Osteocyte (in vitro differentiated cells): ENCODE results near the gene PRKG1. TPM values are rescaled to one million over a fixed set of nuclear protein-coding genes. Genes with fewer than 3 reads are reported as not detected.
A peak's percentile ranks its signal among the peaks of the same experiment; 100 is the strongest.

Experiments used
- DNase-seq: peaks from one replicate; pipeline ENCODE4 v3.0.0; 2021; ENCODE audit warnings: mixed read lengths; ENCODE audit not compliant: unreplicated experiment; ENCODE audit errors: extremely low spot score
- H3K27ac Mint-ChIP-seq: one replicate; pipeline ENCODE4 v1.8.0; 2021; ENCODE audit warnings: mild to moderate bottlenecking, mixed read lengths; ENCODE audit not compliant: unreplicated experiment
- H3K27me3 Mint-ChIP-seq: one replicate; pipeline ENCODE4 v1.8.0; 2021; ENCODE audit warnings: mixed read lengths; ENCODE audit not compliant: unreplicated experiment
- H3K36me3 Mint-ChIP-seq: one replicate; pipeline ENCODE4 v1.8.0; 2021; ENCODE audit warnings: mixed read lengths; ENCODE audit not compliant: unreplicated experiment
- H3K4me1 Mint-ChIP-seq: one replicate; pipeline ENCODE4 v1.8.0; 2021; ENCODE audit warnings: mixed read lengths; ENCODE audit not compliant: unreplicated experiment
- H3K4me3 Mint-ChIP-seq: one replicate; pipeline ENCODE4 v1.8.0; 2021; ENCODE audit warnings: mild to moderate bottlenecking, moderate library complexity, mixed read lengths; ENCODE audit not compliant: unreplicated experiment
- H3K9me3 Mint-ChIP-seq: one replicate; pipeline ENCODE4 v1.8.0; 2021; ENCODE audit warnings: mixed read lengths; ENCODE audit not compliant: unreplicated experiment
- CTCF ChIP-seq: fragments of 200-600 bp; sonication (generic); IDR thresholded peaks from 2 replicates; pipeline ENCODE4 v1.5.0; 2021; ENCODE audit warnings: antibody characterized with exemption, mild to moderate bottlenecking, moderate library complexity
- total RNA-seq: library from RNA; stranded (reverse); gene quantifications from 2 replicates; pipeline ENCODE4 v1.2.1, GENCODE V29; 2021

PRKG1 gene
- total RNA-seq, 1 donor from 2014 or later: 10.8 TPM

GRCh38 chr10:51876503-51876902 lies 802.2 kb downstream of the PRKG1 start:
- no peaks in the 10 kb centered on the region for H3K27me3 Mint-ChIP-seq

GRCh38 chr10:51876979-51877378 lies 802.7 kb downstream of the PRKG1 start:
- Mint-ChIP-seq H3K36me3 (no peaks in the 10 kb centered on the region), H3K4me1 (peaks cover 24% of the 10 kb centered on the region), H3K9me3 (no peaks in the 10 kb centered on the region), H3K27me3 (no peaks in the 10 kb centered on the region), H3K4me3 (no peak overlapping the region), H3K27ac (no peak overlapping the region)
- DNase-seq: no peak
- TF ChIP-seq CTCF: no peak

More at GRCh38 chr10:51876503-51876902, 802.2 kb downstream of the PRKG1 start:
- H3K4me3 Mint-ChIP-seq: no peak overlapping the region
- no peak for DNase-seq
- TF ChIP-seq CTCF: no peak
- peaks cover 24% of the 10 kb centered on the region for H3K4me1 Mint-ChIP-seq
- H3K9me3 Mint-ChIP-seq: no peaks in the 10 kb centered on the region
- no peaks in the 10 kb centered on the region for H3K36me3 Mint-ChIP-seq
- H3K27ac Mint-ChIP-seq: no peak overlapping the region

- TF ChIP-seq CTCF: no peak
- H3K9me3 Mint-ChIP-seq: no peaks in the 10 kb centered on the region
- H3K27ac Mint-ChIP-seq: no peak overlapping the region
- DNase-seq: no peak
- H3K4me3 Mint-ChIP-seq: no peak overlapping the region
- peaks cover 24% of the 10 kb centered on the region for H3K4me1 Mint-ChIP-seq
- no peaks in the 10 kb centered on the region for H3K27me3 Mint-ChIP-seq
- no peaks in the 10 kb centered on the region for H3K36me3 Mint-ChIP-seq
Measured at GRCh38 chr10:51877636-51878035, 803.3 kb downstream of the PRKG1 start.

GRCh38 chr10:51878695-51879094 lies 804.4 kb downstream of the PRKG1 start:
- no peaks in the 10 kb centered on the region for H3K27me3 Mint-ChIP-seq
- peaks cover 24% of the 10 kb centered on the region for H3K4me1 Mint-ChIP-seq
- H3K9me3 Mint-ChIP-seq: no peaks in the 10 kb centered on the region
- no peak for DNase-seq
- H3K27ac Mint-ChIP-seq: peak overlapping the region; percentile 83
- no peak overlapping the region for H3K4me3 Mint-ChIP-seq
- no peak for TF ChIP-seq CTCF
- H3K36me3 Mint-ChIP-seq: no peaks in the 10 kb centered on the region

GRCh38 chr10:51879238-51879637 lies 805.0 kb downstream of the PRKG1 start:
- DNase-seq: no peak
- Mint-ChIP-seq H3K4me1 (peaks cover 24% of the 10 kb centered on the region), H3K27ac (peak overlapping the region; percentile 83), H3K9me3 (no peaks in the 10 kb centered on the region), H3K27me3 (no peaks in the 10 kb centered on the region), H3K36me3 (no peaks in the 10 kb centered on the region), H3K4me3 (peak overlapping the region; percentile 5)
- TF ChIP-seq CTCF: no peak
